Measurements from ENCODE around the gene HACD3. TPM values are rescaled to one million over a fixed set of nuclear protein-coding genes. Genes with fewer than 3 reads are reported as not detected.

The HACD3 gene
- total and polyA plus RNA-seq, 2 of the 13 experiments (the other 11 are each of a cell fraction or from before 2014, with no cell fraction given), result 73.6 to 161 TPM

DNA sequence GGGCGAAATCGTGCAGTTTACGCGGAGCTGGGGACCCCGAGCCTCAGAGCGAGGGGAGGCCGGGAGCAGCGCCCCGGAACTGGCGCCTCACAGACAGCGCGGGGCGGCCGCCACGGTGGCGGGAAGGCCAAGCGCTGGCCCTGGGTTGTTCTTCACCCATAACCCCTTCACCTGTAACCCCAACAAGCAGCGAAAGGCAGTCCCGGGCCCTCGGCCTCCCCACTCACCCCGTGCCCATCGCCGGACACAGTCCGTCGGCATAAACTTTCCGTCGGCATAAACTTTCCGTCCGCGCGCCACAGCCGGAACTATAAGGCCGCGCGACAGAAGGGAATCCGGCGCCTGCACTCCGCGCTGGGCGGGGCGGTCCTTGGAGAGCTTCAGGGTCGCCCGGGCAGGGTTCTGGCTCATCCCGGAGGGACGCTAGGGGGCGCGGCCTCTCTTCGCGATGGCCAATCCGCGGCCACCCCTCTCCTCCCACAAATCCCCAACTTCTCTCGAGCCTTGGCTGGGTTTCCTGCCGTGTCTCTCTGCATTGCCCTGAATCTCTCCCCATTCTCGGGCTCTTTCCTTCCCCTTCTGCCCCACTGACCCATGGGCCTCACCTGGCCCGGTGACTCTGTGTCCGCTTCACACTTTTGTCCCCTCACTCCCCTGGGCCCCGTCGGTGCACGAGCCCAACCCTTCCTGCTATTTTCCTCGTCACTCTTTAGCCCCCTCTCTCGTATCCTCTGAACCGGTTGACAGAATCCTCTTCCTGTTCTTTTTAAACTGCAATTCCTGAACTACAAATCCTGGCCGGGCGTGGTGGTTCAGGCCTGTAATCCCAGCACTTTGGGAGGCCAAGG, 80.8 kb downstream of the HACD3 start, which contains the start of gene INTS14 (continued):
- TF ChIP-seq, protein P1, sequence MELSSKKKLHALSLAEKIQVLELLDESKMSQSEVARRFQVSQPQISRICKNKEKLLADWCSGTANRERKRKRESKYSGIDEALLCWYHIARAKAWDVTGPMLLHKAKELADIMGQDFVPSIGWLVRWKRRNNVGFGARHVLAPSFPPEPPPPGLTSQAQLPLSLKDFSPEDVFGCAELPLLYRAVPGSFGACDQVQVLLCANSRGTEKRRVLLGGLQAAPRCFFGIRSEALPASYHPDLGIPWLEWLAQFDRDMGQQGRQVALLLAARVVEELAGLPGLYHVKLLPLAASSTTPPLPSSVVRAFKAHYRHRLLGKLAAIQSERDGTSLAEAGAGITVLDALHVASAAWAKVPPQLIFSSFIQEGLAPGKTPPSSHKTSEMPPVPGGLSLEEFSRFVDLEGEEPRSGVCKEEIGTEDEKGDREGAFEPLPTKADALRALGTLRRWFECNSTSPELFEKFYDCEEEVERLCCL (CRISPR knock-in tag; IDR thresholded peaks at IDR 0.05; ENCODE audit: borderline replicate concordance), result no peak
- TF ChIP-seq, protein P2, sequence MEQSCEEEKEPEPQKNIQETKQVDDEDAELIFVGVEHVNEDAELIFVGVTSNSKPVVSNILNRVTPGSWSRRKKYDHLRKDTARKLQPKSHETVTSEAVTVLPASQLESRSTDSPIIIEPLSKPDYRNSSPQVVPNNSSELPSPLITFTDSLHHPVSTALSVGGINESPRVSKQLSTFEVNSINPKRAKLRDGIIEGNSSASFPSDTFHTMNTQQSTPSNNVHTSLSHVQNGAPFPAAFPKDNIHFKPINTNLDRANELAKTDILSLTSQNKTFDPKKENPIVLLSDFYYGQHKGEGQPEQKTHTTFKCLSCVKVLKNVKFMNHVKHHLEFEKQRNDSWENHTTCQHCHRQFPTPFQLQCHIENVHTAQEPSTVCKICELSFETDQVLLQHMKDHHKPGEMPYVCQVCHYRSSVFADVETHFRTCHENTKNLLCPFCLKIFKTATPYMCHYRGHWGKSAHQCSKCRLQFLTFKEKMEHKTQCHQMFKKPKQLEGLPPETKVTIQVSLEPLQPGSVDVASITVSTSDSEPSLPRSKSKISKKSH (CRISPR knock-in tag; IDR thresholded peaks at IDR 0.05; ENCODE audit: borderline replicate concordance), result peak; percentile 95; the same call in 1 of the 2 replicates
- peak; percentile 37; the same call in 1 of the 2 replicates for TF ChIP-seq ARNTL (CRISPR knock-in tag; IDR thresholded peaks at IDR 0.05)
- no peak for TF ChIP-seq CHCHD3 (CRISPR knock-in tag; IDR thresholded peaks at IDR 0.05)
- TF ChIP-seq ZNF17 (CRISPR knock-in tag; IDR thresholded peaks at IDR 0.05), result no peak
- TF ChIP-seq ARNT (IDR thresholded peaks at IDR 0.05), result no peak
- peak; percentile 98 for TF ChIP-seq MAZ (IDR thresholded peaks at IDR 0.05; ENCODE audit: borderline replicate concordance, low read depth, low read length)
- peak; percentile 99 for TF ChIP-seq MAZ (CRISPR knock-in tag; IDR thresholded peaks at IDR 0.05; ENCODE audit: low read depth)
- TF ChIP-seq RBM22 (optimal IDR thresholded peaks at IDR 0.05; ENCODE audit: low read length), result no peak
- TF ChIP-seq, protein P3, sequence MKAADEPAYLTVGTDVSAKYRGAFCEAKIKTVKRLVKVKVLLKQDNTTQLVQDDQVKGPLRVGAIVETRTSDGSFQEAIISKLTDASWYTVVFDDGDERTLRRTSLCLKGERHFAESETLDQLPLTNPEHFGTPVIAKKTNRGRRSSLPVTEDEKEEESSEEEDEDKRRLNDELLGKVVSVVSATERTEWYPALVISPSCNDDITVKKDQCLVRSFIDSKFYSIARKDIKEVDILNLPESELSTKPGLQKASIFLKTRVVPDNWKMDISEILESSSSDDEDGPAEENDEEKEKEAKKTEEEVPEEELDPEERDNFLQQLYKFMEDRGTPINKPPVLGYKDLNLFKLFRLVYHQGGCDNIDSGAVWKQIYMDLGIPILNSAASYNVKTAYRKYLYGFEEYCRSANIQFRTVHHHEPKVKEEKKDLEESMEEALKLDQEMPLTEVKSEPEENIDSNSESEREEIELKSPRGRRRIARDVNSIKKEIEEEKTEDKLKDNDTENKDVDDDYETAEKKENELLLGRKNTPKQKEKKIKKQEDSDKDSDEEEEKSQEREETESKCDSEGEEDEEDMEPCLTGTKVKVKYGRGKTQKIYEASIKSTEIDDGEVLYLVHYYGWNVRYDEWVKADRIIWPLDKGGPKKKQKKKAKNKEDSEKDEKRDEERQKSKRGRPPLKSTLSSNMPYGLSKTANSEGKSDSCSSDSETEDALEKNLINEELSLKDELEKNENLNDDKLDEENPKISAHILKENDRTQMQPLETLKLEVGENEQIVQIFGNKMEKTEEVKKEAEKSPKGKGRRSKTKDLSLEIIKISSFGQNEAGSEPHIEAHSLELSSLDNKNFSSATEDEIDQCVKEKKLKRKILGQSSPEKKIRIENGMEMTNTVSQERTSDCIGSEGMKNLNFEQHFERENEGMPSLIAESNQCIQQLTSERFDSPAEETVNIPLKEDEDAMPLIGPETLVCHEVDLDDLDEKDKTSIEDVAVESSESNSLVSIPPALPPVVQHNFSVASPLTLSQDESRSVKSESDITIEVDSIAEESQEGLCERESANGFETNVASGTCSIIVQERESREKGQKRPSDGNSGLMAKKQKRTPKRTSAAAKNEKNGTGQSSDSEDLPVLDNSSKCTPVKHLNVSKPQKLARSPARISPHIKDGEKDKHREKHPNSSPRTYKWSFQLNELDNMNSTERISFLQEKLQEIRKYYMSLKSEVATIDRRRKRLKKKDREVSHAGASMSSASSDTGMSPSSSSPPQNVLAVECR (CRISPR knock-in tag; IDR thresholded peaks at IDR 0.05; ENCODE audit: borderline replicate concordance), result peak; percentile 91
- 0 out of 2 replicates have a peak, but pooled peaks have one; percentile 47 for TF ChIP-seq ZFAT (CRISPR knock-in tag; conservative IDR thresholded peaks at IDR 0.05)
- TF ChIP-seq ZNF878 (CRISPR knock-in tag; IDR thresholded peaks at IDR 0.05), result peak; percentile 85; the same call in 1 of the 2 replicates
- TF ChIP-seq, protein P4, sequence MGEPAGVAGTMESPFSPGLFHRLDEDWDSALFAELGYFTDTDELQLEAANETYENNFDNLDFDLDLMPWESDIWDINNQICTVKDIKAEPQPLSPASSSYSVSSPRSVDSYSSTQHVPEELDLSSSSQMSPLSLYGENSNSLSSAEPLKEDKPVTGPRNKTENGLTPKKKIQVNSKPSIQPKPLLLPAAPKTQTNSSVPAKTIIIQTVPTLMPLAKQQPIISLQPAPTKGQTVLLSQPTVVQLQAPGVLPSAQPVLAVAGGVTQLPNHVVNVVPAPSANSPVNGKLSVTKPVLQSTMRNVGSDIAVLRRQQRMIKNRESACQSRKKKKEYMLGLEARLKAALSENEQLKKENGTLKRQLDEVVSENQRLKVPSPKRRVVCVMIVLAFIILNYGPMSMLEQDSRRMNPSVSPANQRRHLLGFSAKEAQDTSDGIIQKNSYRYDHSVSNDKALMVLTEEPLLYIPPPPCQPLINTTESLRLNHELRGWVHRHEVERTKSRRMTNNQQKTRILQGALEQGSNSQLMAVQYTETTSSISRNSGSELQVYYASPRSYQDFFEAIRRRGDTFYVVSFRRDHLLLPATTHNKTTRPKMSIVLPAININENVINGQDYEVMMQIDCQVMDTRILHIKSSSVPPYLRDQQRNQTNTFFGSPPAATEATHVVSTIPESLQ (CRISPR knock-in tag; conservative IDR thresholded peaks at IDR 0.05), result peak; percentile 68; the same call in 1 of the 2 replicates
- peak; percentile 73 for TF ChIP-seq RARA (CRISPR knock-in tag; IDR thresholded peaks at IDR 0.05)
- TF ChIP-seq, protein P5, sequence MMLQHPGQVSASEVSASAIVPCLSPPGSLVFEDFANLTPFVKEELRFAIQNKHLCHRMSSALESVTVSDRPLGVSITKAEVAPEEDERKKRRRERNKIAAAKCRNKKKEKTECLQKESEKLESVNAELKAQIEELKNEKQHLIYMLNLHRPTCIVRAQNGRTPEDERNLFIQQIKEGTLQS (CRISPR knock-in tag; IDR thresholded peaks at IDR 0.05), result peak; percentile 59
- peak; percentile 96 for TF ChIP-seq BORCS8-MEF2B (CRISPR knock-in tag; IDR thresholded peaks at IDR 0.05)
- peak; percentile 42 for TF ChIP-seq HOXD1 (CRISPR knock-in tag; IDR thresholded peaks at IDR 0.05)

All from HepG2 (cell line).